HG03565 (cell line): ENCODE data around the gene XPNPEP3.

Experiments used
- ATAC-seq: cut with Tn5 transposase; IDR thresholded peaks from one replicate; pipeline ENCODE4 v1.9.1; 2021; ENCODE audit warnings: mild to moderate bottlenecking, moderate library complexity; ENCODE audit not compliant: unreplicated experiment

The XPNPEP3 gene

DNA sequence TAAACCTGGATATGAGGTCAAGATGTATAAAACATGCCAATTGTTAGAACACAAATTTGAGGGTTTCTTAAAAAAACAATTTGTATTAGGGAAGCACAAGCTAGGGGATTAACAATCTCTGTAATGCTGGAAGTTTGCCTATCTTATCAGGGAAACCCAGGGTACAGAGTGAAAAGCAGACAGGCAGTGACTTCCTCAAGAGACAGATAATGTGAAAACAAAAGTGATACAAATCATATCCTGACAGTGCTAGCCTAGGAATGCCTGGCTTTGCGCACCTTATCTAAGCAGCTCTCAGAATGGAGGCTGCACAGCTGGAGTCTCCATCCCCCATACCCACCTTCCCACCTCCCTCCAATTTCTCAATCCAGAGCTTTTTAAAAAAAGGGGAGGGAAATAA is 71.7 kb downstream of the XPNPEP3 start:
- no peak for ATAC-seq

DNA sequence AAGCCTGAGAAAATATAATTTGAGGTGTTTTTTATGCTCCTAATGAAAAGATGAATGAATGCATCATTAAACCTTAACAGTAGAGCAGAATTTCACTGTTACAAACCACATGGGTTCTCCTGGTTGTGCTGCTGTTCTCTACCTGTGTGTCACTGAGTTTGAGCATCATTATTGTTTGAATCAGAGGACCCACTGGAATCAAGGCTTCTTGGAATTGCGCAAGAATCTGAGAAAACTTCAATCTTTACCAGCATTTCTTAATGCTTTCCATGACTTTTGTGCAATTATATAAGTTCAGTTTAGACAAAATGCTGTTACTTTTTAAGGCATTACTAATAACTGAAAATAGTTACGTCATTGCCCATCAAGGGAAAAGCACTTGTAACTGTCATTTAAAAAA is 75.4 kb downstream of the XPNPEP3 start:
- ATAC-seq: no peak

DNA sequence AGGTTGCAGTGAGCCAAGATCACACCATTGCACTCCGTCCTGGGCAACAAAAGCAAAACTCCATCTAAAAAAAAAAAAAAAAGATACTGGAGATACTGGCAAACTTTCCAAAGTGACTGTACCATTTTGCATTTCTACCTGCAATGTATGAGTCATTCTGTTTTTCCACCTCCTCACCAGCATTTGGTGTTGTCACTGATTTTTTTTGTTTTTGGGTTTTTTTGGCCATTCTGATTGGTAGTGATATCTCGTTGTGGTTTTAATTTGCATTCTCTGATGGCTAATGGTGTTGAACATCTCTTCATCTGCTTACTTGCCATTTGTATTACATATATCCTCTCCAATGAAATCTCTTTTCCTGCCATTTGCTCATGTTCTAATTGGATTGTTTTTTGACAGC is 82.3 kb downstream of the XPNPEP3 start:
- no peak for ATAC-seq

DNA sequence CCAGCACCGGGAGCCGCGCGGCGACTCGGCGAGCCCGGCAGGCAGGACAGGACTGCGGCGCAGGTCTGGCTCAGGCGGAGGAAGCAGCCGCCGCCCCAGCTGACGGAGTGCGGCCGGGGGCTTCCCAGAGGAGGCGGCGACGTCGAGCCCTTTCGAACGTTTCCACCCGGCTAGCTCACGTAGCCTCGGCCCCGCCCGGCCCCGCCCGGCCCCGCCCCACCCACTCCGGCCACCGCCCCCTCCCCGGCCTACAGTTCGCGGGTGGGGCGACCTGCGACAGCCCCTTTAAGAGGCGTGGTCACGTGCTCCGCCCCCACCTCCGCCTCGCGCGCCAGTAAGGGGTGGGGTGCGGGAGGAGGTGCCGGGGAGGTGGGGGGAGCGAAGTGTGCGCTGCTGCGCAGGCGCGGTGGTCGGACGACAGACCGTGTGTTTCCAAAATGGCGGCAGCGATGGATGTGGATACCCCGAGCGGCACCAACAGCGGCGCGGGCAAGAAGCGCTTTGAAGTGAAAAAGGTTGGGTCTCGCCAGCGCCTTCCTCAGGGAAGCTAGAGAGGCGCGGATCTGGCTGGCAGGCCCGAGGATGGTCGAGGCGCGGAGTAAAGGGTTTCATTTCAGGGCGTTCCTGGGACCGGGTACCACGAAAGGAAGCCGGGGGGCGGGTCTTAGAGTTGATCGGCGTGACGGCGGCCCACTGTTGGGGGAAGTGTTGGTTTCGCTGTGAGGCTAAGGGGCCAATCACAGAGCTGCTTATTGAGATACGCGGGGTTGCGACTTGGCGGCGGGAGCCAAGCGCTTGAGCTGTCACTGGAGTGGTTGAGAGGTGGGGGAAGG is 94.2 kb downstream of the XPNPEP3 start, which contains the start of gene RBX1:
RBX1 (plus strand) TSS at position 417 of the 833 bp plus-strand sequence; CDS start at position 438, 21 bp downstream.
- peak; percentile 71 for ATAC-seq

DNA sequence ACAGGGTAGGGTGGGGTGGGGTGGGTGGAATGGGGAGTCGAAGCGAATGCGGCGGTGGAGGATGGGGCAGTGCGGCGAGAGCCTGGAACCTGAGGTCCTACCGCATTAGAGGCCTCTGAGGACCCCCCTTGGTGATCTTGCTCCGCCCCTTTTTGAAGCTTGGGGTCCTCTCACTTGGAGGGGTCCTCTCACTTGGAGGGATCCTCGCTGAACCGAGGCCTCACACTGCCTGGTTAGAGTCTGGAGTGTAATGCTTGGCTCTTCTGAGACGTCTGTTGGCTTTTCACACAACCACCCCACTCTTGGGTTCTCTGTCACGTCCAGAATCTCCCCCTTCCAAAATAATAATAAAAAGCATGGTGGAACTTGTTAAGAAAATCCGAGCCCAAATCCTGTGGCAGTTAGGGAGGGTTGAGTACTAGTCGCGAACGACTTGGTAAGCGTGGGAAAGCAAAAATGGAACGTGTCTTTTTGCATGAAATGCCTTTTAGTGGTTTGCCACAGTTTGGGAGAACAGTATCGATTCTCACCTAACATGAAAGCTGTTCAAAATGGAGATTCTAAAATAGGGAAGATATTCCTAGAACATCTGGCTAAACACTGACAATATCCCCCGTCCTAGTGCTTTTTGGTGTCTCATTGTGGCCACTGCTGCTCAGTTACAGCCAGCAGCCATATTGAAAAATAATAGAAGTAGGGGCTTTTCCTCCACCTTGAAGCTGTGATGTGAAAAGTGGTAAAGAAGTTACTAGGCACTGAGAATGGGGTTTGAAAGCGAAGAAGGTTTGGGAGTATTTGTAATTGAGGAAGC is 95.1 kb downstream of the XPNPEP3 start:
- ATAC-seq: no peak

DNA sequence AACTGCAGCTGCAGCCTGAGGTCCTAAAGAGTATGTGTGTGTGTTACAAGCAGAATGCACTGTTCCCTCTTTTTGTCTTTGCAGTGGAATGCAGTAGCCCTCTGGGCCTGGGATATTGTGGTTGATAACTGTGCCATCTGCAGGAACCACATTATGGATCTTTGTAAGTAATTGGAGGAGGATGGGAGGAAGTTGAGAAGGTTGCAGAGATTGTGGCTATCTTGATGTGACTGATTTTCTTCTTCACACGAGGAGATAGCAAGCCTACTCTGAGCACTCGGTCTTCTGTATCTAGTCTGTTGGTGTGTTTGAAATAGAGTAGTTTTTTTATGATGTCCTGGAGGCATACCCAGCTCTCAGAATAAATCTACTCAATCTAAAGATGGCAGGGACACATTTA is 96.5 kb downstream of the XPNPEP3 start:
- no peak for ATAC-seq

DNA sequence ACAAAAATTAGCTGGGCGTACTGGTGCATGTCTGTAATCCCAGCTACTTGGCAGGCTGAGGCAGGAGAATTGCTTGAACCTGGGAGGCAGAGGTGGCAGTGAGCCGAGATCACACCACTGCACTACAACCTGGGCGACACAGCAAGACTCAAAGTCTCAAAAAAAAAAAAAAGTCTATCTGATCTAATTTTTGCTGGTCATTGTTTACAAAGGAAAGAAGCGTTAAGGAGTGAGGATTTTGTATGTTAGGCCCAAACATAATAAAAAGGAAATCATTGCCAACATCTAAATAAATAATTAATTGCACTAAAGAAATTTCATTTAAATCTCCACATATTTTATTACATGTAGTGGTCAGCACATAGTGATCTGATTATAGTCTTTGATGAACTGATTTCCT is 97.2 kb downstream of the XPNPEP3 start:
- ATAC-seq: no peak

DNA sequence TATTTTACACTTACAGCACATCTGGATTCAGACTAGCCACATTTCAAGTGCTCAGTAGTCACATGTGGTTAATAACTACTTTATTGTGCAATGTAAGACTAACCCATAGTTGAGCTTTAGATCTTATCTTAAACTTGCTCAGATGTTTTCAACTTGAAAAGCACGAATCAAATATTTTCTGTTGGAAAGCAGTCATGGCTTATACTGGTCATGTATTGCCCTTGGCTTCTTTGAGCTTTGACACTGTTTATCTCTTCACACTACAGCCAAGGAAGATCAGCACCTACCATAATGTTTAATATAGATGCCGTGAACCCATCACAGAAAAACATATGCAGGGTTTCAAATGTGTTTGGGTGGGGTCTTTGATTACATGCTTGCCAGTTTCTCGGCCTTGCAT is 98.6 kb downstream of the XPNPEP3 start:
- no peak for ATAC-seq

DNA sequence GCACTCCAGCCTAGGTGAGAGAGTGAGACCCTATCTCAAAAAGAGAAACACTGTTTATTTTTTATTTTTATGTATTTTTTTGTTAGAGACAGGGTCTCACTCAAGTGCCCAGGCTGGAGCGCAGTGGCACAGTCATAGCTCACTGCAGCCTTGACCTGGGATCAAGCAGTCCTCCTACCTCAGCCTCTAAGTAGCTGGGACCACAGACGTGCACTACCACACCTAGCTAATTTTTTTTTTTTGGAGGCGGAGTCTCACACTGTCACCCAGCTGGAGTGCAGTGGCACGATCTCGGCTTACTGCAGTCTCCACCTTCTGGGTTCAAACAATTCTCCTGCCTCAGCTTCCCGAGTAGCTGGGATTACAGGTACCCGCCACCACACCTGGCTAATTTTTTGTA is 100.7 kb downstream of the XPNPEP3 start:
- ATAC-seq: no peak

DNA sequence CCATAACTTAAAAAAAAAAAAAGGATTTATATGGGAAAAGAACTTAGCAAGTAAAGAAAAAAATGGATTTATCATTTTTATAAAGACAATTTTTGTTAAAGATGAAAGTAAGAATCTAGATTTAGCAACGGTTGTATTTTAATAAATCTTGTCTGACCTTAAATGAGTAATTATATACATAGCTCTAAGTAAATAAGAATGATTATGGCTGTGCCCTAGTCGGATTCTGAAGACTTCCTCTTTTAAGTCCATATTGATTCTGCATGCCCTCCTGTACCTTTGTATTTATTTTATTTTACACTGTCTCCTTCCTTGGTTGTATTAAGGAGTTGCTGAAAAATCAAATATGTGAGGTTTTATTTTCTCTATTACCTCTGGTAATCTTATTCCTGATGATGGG is 101.4 kb downstream of the XPNPEP3 start:
- ATAC-seq: no peak

DNA sequence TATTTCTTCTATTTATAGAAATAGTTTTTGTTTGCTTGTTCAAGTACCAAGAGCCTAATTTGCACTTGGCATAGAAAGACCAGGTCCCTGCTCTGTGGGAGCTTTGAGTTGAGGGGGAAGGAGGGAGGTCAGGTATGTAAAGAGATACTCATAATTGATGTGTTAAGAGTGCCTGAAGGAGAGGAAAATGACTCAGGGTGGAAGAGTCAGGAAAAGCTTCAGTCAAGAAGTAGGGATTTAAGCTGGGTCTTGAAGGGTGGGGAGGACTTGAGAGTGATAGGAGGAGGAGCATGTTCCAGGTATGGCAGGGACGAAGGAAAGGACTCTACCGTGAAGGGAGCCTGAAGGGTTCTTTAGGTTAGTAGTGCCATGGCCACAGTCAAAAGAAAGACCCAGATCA is 103.2 kb downstream of the XPNPEP3 start:
- no peak for ATAC-seq

DNA sequence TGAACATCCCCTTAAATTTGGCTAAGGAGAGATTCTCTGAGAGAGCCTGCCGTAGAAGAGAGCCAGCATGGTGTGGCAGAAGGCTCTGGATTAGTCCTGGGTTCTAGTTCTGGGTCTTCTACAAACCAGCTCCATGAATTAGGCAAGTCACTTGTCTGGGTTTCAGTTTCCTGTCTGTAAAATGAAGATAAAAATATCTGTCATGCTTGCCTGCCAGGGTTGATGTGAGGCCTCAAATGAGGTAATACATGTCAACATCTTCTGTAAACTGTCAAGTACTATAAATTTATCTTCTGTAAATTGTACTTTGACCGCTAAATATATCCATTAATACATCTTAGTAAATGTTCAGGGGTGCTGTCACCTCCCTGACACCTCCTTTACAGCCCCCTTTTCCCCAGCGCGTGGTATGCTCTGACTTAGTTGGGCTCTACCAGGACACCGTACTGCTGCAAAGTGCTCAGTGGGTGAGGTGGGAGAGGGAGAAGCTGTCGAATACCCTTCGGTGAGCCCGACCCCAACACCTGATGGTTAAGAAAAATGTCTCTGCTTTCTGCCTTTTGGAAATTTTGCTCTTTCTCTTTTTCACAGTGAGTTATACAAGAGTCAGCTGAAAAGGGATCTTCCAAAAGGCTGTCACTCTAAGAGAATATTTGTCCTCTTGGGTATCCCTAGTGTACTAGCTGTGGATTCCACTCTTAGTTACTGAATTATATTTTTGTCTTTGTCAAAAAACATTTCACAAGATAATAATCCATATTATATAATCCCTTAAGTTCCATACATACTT is 109.2 kb downstream of the XPNPEP3 start:
- ATAC-seq: no peak

DNA sequence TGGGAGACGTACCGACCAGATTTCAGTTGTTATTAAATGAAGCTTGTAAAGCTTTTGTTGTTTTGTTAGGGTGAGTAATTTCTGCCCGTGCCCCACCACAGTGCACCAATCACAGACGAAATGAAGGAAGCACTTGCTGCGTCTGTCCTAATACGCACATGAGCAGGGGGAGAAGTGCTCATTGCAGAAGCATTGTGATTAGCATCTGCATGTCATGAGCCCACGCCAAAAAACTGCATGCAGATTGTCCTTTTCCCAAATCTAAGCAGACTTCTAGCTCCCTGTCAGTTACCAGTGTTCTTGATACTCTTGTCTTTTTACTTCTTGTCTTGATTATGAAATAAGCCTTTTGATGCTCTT is 109.8 kb downstream of the XPNPEP3 start:
- ATAC-seq: no peak

DNA sequence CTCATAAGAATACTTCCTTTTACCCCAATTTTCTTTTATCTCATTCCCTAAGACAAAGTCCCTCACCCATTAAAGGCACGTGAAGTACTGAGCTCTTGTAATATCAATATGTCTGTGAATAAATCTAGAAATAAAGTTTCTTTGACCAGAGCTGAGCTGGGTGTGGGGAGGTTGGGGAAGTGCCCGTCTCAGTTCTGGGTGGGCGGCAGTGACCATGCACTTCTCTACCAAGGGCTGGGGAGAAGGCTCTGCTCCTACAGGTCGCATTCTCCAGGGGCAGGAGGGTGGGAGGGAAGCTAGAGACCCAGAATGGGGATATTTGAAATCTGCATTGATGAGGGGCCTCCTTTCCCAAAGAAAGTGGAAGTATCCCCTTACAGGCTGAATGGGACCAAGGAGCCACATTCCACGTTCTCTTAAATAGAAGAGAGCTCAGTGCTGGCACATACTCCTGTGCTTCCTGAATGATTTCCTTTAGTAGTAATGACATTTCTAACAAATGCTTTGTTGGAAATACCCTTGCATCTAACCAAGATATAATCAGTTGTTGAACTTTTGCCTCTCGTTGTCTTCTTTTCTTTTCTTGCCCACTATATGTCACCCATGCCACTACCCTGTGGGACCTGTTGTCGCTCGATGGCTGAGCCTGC is 110.3 kb downstream of the XPNPEP3 start:
- no peak for ATAC-seq

DNA sequence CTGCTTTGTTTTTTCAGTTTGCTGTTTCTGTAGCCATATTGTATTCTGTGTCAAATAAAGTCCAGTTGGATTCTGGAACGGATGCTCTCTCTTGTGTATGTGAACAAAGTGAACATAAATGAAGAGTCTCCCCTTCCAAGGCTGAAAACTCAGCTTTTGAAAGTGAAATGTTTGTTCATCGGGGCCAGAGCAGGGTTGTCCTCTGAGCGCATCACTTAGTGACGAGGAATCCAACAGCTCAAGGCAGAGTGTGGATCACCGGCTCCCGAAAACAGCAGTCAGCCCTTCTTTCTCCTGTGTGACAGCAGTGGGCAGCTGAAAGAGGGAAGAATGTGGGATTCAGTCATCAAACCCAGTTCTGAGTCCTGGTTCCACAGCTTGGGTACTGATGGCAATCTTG is 115.6 kb downstream of the XPNPEP3 start:
- ATAC-seq: no peak

DNA sequence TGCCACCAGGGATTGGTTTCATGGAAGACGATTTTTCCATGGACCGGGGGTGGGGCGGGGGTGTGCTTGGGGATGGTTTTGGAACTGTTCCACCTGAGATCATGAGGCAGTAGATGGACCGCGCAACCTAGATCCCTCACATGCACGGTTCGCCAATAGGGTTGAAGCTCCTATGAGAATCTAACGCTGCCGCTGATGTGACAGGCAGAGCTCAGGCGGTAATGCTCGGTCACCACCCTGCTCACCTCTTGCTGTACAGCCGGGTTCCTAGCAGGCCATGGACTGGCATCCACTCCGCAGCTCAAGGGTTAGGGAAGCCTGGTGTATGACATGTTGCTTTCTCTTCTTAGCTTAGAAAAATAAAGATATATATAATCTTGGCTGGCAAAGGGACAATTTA is 116.2 kb downstream of the XPNPEP3 start:
- ATAC-seq: no peak

DNA sequence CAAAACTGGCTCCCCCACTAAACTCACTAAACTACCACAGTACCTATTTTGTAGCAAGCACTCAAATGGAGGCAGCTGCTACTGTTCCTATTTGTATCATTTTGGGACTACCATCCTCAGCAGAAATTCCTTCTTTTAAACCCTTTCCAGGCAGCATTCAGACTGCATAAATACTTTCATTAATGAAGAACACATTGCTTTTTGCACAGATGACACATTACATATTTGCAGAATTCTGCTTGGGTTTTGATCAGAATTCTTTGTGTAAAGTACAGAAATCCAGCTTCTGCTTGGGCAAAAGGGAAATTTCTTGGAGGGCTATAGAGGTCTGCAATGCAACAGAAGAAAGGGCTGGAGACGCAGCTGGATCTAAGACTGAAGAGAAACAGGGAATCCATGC is 118.4 kb downstream of the XPNPEP3 start:
- no peak for ATAC-seq

DNA sequence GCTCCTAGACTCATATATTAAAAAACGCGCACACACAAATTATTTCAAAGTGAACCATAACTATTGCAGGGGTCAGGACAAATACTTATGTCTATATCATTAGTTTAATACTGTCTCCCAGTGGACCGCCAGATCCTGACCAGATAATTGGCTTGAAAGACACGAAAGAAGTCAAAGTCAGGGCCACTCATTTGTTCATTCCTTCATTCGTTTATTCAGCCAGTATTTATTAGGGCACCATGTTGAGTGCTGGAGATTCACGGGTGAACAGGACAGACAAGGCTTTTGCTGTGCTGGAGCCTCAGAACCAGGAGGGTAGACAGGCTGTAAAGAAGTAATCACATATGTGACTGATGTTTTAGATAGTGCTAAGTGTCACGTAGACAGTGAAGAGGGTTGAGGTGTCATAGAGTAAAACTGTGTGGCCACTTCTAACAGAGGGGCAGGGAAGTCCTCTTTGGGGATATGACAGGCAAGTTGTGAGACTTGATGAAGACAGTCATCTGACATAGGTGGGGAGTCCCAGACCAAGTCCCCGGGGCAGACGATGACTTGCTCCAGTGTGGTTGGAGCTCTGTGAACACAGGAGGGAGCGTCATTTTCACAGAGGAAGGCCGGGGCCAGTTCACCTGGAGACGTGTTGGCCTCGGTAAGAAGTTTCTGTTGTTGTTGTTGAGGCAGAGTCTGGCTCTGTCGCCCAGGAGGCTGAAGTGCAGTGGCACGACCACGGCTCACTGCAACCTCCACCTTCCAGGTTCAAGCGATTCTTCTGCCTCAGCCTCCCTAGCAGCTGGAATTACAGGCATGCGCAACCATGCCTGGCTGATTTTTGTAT is 120.1 kb downstream of the XPNPEP3 start:
- no peak for ATAC-seq

DNA sequence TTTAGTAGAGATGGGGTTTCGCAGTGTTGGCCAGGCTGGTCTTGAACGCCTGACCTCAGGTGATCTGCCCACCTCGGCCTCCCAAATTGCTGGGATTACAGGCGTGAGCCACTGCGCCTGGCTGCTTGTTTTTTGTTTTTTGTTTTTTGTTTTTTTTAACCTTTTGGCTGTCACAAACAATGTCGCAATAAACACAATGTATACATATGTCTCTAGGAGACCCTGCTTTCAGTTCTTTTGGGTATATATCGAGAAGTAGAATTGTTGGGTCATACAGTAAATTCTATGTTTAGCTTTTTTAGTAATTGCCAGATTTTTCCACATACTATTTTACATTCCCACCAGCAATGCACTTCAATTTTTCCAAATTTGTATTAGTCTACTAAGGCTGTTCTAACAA is 122.2 kb downstream of the XPNPEP3 start:
- no peak for ATAC-seq

DNA sequence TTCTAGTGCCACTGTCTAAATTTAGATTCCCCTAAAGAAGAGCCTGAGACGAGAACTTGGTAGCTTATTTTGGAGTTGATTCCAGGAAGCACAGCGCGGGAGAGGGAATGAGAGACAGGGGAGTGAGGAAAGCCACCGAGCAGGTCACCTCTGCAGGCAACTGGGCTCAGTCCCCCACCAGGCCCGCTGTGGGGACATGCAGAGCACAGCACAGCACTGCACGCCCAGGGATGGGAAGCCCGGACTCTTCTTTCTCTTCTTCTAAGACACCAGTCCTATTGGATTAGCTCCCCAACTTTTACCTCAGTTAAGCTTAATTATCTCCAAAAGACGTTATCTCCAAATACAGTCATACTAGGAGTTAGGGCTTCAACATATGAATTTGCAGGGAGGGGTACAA is 122.9 kb downstream of the XPNPEP3 start:
- no peak for ATAC-seq
